Colonic mucosa (tissue), 4 donors: ENCODE measurements around the gene LRRC71. TPM values are rescaled to one million over a fixed set of nuclear protein-coding genes. Genes with fewer than 3 reads are reported as not detected.

Experiments
- DNase-seq: peaks from one replicate; pipeline ENCODE4 v3.0.0-alpha.2; 2020
- H3K27ac ChIP-seq: fragments of 200-600 bp; one replicate; pipeline ENCODE4 v1.8.0; 2021
- H3K27me3 ChIP-seq: fragments of 200-600 bp; one replicate; pipeline ENCODE4 v1.8.0; 2021
- H3K36me3 ChIP-seq: fragments of 200-600 bp; one replicate; pipeline ENCODE4 v1.8.0; 2021
- H3K4me1 ChIP-seq: fragments of 200-600 bp; one replicate; pipeline ENCODE4 v1.8.0; 2021; ENCODE audit warnings: mild to moderate bottlenecking
- H3K4me3 ChIP-seq: fragments of 200-600 bp; one replicate; pipeline ENCODE4 v1.8.0; 2021
- H3K9ac ChIP-seq, 2 donors: one replicate each; pipeline ENCODE4 v1.7.0; 2013; ENCODE audit warnings: control low read depth in 2 of 2, low read depth in 2 of 2, low read length in 2 of 2
- H3K9me3 ChIP-seq: fragments of 200-600 bp; one replicate; pipeline ENCODE4 v1.8.0; 2021
- CTCF ChIP-seq: fragments of 200-600 bp; IDR thresholded peaks from one replicate; pipeline ENCODE4 v1.8.0; 2022; ENCODE audit warnings: antibody characterized with exemption, mild to moderate bottlenecking
- intact Hi-C: fragments of 100-400 bp; cut with DNase I; formaldehyde crosslinking; loops from one replicate; pipeline ENCODE4 v1.14.1; 2022
- total RNA-seq, 2 donors: library from RNA; stranded (reverse); fragmentation: NEBNext Ultra II Directional in 1 of 2; extraction: Animal tissue kit (Norgen Biotek cat#: 25700) in 1 of 2; gene quantifications; one replicate each; pipeline ENCODE4 v1.2.1, GENCODE V29; 2021
- donor health status: healthy.
- donor health status: DM: no; HTN: no; CAD: no.
- donor health status: DM: no; HTN: no; CAD: no.

LRRC71 gene
- total RNA-seq, 2 donors from 2014 or later: not detected

GRCh38 chr1:156889802-156890580 is 30.4 kb upstream of the LRRC71 start:
- Histone ChIP-seq H3K9ac (no peak overlapping the region), H3K4me1 (no peaks in the 10 kb centered on the region), H3K9me3 (no peaks in the 10 kb centered on the region), H3K36me3 (no peaks in the 10 kb centered on the region), H3K27me3 (peaks cover 16% of the 10 kb centered on the region), H3K4me3 (no peak overlapping the region), H3K27ac (no peak overlapping the region)
- TF ChIP-seq CTCF: peak; percentile 77
- intact Hi-C loops: loop anchor here (5.0 to 10.0 kb wide), 2 partner anchors 37 to 205 kb away; no protein-coding TSS in a partner anchor
- DNase-seq: peak; percentile 84

GRCh38 chr1:156892190-156893047 is 28.0 kb upstream of the LRRC71 start:
- H3K9me3 ChIP-seq: no peaks in the 10 kb centered on the region
- no peaks in the 10 kb centered on the region for H3K4me1 ChIP-seq

GRCh38 chr1:156893048-156893953 is 27.1 kb upstream of the LRRC71 start, which contains the start of gene PEAR1:
PEAR1 (plus strand) TSS chr1:156893718; CDS start chr1:156903927, 10,209 bp downstream.
- H3K9ac ChIP-seq: peak within 1 kb of the TSS in 1 of 2 donors; percentile 62
- H3K27me3 ChIP-seq: peaks cover 16% of the 10 kb centered on the region
- H3K4me3 ChIP-seq: peak within 1 kb of the TSS; percentile 10
- no peaks in the 10 kb centered on the region for H3K36me3 ChIP-seq
- peak within 1 kb of the TSS; percentile 50 for H3K27ac ChIP-seq
- no peaks in the 10 kb centered on the region for H3K9me3 ChIP-seq
- DNase-seq: no peak
- H3K4me1 ChIP-seq: no peaks in the 10 kb centered on the region
- TF ChIP-seq CTCF: no peak
- intact Hi-C loops: loop anchor here (5.0 kb wide), 1 partner anchor 34 kb away; no protein-coding TSS in a partner anchor

More at GRCh38 chr1:156892190-156893047, 28.0 kb upstream of the LRRC71 start:
- peak; percentile 94 for DNase-seq
- Histone ChIP-seq H3K27ac (no peak overlapping the region), H3K4me3 (no peak overlapping the region), H3K27me3 (peaks cover 16% of the 10 kb centered on the region), H3K36me3 (no peaks in the 10 kb centered on the region), H3K9ac (no peak overlapping the region)
- peak; percentile 83 for TF ChIP-seq CTCF
- intact Hi-C loops: loop anchor here (5.0 kb wide), 1 partner anchor 35 kb away; no protein-coding TSS in a partner anchor

GRCh38 chr1:156894001-156894400 is 26.4 kb upstream of the LRRC71 start:
- Histone ChIP-seq H3K27ac (no peak overlapping the region), H3K4me1 (no peaks in the 10 kb centered on the region), H3K36me3 (no peaks in the 10 kb centered on the region), H3K4me3 (peak overlapping the region; percentile 10), H3K27me3 (peaks cover 16% of the 10 kb centered on the region), H3K9ac (peak overlapping the region in 1 of 2 donors; percentile 48), H3K9me3 (no peaks in the 10 kb centered on the region)
- no peak for DNase-seq
- TF ChIP-seq CTCF: no peak
- intact Hi-C loops: loop anchor here (5.0 kb wide), 1 partner anchor 33 kb away; no protein-coding TSS in a partner anchor
